NCI-H187 (cell line): Measurements from ENCODE around the gene SPSB3.

Source experiments
- DNase-seq, 2 experiments: peaks; one replicate each; lab custom pipeline; 2025; lab: John Stamatoyannopoulos, UW

The SPSB3 gene

GRCh38 chr16:1763521-1764511, 18.6 kb downstream of the SPSB3 start:
- DNase-seq: no peak

- DNase-seq: no peak
Observed at GRCh38 chr16:1762879-1763520, 19.4 kb downstream of the SPSB3 start.

DNA sequence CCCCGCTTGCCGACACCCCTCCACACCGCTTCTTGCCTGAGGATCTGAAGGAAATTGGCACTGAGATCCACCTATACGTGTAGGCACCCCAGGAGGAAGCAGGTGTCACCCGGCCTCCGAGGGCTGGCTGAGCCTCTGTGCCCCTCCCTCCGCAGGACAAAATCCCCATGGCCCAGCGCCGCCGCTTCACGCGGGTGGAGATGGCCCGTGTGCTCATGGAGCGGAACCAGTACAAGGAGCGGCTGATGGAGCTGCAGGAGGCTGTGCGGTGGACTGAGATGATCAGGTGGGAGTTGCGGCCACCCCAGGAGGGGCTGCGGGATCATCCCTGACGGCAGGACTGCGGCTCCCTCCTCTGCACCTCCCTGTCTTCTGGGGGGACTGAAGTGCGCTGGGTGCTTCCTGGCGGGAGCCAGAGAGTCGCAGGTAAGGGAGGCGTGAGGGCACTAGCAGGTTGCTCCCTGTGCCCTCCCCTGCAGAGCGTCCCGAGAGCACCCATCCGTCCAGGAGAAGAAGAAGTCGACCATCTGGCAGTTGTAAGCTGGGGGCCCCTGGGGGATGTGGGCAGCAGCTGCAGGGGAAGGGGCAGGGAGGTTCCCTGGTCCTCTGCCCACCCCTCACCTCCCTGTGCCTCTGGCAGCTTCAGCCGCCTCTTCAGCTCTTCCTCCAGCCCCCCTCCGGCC, 20.0 kb downstream of the SPSB3 start:
- no peak for DNase-seq

DNA sequence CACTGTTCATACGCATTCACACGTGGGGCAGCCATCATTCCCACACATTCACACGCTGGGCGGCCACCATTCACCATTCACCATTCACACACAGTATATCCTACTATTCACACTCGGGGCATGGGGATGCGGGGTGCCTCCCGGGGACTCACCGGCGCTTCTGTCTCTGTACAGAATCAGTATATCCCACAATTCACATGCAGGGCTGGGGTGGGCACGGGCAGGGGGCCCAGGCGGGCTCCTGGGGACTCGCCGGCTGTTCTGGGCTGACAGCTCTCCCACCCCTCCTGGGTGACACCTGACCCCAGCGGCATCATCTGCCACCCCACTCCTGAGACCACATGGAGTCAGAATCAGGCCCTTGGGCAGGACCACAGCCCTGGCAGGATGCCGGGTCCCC, 20.6 kb downstream of the SPSB3 start:
- no peak for DNase-seq

DNA sequence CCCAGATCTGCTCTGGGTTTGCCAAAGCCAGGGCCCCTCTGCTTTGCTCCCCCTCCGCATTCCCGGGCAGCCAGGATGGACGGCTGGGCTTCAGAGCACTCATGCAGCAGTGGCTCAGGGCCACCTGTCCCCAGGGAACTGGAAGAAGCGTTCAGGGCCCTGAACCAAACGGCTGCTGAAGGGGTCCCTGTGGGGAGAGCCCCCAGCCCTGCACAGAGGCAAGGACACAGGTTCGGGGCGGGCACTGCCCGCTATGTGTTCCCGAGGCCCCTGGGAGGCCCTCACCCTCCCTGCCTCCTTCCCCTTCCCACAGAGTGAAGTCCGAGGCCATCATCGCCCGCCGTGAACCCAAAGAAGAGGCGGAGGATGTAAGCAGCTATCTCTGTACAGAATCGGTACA, 21.5 kb downstream of the SPSB3 start:
- no peak for DNase-seq

- no peak for DNase-seq
Observed at GRCh38 chr16:1759511-1759910, 22.9 kb downstream of the SPSB3 start.

GRCh38 chr16:1758923-1759322, 23.4 kb downstream of the SPSB3 start:
- DNase-seq: no peak

DNA sequence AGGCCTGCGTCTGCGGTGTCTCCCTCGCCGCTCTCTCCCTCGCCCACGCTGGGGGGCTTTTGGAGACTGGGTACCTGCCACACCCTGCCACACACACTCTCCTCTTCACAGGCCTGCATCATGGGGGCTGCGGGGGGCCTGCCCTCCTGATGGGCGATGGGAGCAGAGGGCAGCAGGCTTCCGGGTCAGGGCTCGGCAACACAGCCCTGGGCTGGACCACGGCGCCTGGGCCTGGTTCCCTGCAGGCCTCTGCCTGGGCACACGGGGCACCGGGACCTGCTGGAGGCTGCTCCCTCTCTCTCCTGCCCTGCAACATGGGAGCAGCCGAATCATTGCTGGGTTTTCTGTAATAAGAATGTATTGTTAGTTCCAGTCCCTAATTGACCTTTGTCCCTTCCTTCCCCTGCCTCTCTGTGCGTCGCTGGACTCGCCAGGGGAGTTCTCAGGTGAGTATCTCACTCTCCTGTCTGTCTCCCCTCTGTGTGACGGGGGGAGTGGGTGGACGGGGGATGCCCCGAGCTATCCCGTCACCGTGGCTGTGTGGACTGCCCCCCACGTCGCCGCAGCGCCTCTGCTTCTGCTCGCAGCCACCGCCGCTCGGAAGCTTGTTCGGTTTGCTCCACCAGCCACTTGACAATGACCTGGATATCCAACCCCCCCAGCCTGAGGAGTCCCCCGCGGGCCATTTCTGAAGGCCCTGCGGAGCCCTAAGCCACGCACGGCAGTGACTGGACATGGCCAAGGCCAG, 24.5 kb downstream of the SPSB3 start:
- DNase-seq: no peak

GRCh38 chr16:1754204-1754603, 28.2 kb downstream of the SPSB3 start:
- no peak for DNase-seq

DNA sequence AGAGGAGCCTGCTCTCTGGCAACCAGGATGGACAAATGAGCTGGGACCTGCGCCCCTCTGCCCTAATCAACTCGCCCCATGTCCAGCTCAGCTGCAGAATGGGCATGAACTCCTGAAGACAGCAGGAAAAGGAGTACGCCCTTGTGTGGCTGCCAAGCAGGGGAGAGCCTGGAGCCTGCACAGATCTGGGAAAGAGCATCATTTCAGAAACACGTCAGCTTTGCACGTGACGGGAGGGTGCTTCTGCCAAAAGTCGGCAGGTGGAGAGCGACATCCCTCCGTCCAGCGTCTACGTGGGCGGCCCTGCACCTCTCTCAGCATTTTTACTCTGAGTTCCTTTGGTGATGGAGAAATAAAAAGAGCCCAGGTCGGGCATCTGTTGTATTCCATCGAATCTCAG, 29.5 kb downstream of the SPSB3 start:
- DNase-seq: no peak

DNA sequence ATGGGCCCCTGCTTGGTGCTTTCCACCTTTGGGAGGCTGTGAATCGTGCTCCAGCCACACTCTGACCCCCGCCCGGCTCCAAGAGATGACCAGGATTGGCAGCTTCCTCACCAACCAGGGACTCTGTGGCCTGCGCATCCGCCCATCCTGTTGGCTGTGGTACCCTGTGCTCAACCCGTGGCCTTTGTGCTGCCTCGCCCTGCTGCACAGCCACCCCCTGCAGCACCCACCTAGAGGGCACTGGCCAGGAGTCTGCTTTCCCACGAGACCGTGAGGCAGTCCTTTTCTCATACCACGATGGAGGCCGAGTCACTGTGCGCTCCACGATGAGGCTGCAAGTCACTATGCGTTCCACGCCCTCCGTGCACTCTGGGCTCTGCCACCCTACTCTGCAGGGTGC, 30.4 kb downstream of the SPSB3 start:
- no peak for DNase-seq

DNA sequence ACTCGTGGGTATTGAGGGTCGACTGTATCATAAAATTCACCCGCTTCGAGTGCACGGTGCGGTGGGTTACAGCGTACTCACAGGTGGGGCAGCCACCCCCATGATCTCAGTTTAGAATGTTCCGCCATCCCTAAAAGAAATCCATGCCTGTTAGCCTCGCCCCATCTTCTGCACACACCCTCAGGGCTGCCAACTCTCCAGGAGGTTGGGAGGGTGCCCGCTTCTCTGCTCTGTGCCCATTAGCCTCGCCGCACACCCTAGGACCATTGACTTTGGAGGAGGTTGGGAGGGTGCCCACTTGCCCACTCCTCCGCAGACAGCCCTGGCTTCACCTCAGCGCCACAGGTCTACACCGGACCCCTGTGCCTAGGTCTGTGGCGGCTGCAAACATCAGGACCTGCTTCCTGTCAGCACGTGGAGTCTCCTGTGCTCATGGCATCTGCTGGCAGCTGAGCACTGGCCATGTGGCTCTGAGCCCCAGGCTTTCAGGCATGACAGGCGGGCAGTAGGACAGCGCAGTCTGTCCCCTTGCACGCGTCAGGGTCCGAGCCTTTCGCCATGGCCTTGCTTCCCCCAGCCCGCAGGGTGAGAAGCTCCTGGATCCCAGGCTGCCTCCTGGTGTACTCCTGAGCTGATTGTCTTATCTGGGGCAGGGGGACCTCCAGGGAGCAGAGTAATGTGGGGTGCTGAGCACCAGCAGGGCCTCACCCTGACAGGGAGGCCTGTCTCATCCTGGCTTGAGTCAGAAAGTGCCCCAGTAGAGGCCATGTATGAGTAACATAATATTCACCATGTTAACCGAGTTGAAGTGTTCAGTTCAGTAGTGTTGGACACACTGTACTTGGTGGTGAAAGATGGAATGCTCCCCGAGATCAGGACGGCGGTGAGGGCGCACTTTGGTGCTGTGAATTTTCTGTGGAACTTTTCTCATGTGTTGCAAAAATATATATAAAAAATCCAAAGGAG, 32.9 kb downstream of the SPSB3 start:
- no peak for DNase-seq

DNA sequence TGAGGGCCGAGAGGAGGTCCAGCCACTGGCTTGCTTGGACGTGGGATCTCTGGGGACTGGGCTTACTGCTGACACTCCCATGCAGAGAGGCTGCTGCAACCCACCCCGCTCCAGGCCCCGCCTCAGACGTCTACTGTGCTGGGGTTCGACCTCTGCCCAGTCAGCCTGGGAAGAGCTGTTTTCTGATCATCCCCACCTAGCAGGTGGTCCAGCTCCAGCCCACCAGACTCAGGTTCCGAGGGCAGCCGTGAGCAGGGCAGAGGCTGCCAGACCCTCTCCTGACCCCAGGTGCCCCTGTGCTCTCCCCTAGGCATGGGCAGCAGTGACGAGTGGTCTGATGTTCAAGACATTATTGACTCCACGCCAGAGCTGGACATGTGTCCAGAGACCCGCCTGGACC, 34.4 kb downstream of the SPSB3 start:
- DNase-seq: no peak

- no peak for DNase-seq
Observed at GRCh38 chr16:1746693-1747195, 35.6 kb downstream of the SPSB3 start.

DNA sequence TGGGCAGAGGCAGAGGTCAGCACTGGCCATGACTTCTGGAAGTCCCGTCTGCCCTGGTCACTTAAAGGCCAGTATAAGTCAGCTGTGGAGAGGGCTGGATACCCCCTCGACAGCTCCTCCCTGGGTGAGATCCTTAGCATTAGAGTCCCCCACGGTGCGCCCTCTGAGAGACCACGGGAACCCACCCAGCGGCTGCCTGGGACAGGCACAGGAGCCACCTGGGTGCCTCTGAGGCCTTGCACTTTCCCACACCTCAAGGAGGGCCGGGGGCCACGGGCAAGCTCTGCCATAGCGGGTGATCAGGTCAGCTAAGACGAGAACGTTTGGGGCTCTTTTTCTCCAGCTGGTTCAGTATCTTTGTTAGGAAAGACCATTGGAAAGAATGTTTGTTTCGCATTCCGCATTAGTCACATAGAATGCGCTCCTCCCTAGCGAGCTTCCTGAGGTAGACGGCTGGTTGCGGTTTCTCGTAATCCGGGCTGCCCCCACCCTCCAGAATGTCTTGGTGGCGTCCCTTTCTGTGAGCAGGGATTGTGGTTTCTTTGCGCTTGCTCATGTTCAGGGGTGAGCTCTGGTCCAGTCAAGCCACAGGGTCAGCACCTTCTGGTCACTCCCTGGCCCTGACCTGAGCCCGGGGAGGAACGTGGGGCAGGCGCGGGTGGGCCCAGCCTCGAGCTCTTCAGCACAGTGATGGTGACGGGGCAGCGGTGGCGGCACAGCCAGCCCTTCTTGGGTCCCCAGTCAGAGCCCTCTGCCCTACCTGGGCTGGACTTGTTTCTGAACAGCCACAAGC, 36.3 kb downstream of the SPSB3 start:
- DNase-seq: no peak

- DNase-seq: no peak
Observed at GRCh38 chr16:1745181-1745899, 37.0 kb downstream of the SPSB3 start.

- no peak for DNase-seq
Observed at GRCh38 chr16:1744338-1744840, 38.0 kb downstream of the SPSB3 start.

GRCh38 chr16:1743376-1744337, 38.7 kb downstream of the SPSB3 start:
- no peak for DNase-seq
